ENCODE results near the gene BAD.

Gene BAD

DNA sequence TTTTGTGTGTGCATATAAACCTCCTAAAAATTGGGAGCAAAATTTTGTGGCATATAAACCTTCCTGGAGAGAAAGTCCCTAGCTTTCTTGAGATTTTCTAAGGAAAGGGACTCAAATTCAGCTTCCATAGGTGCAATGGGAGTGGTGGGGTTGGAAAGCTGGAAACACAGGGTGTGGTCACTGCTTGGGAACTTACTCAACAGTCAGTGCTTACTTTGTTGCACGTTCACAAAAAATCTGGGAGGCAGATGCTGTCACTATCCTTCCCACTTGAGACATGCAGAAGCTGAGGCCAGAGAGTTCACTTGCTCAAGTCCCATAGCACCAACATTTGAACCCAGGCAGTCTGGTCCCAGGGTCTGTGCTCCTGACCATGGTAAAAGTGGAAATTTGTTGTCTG, 11.8 kb upstream of the BAD start:
- no peak for DNase-seq

- DNase-seq = no peak
Measured at GRCh38 chr11:64295760-64296159, 11.3 kb upstream of the BAD start.

GRCh38 chr11:64294774-64295173, 10.3 kb upstream of the BAD start:
- no peak for DNase-seq

GRCh38 chr11:64292460-64293254, 8.2 kb upstream of the BAD start:
- no peak for DNase-seq

DNA sequence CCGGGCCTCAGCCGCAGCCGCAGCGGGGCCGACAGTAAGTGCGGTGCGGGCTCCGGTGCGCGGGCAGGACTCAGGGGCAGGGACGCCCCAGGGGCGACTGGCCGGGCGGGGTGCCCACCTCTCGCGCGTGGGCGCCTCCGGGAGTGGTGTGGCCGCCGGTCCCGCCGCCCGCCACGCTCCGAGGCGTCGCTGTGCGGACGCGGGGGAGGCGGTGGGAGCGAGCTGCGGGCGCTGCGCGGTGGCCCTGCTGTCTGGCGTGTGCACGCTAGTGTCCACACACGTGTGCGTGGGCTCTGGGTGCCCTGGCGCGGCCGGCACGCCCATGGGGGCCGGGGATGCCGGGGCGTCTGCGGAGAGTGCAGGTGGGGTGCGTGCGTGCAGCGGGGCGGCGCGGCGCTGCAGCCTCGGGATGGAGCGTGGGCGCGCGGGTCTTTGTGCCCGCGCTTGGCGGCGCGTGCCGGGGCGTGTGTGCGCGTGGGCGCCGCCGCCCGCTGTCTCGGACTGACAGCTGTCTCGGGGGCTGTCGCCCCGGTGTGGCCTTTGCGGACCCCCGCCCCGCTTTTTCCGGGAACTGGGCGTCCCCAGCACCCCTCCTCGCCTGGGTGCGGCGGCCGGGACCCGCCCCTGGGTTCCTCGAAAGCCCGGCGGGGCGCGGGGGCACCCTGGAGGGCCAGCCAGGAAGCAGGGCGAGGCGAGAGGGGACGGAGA, 7.4 kb upstream of the BAD start:
- no peak for DNase-seq

GRCh38 chr11:64291262-64291751, 6.8 kb upstream of the BAD start, which contains the start of gene KCNK4:
Gene KCNK4, plus strand, starts transcription at chr11:64291302. Its CDS starts 1,717 bp downstream, at chr11:64293019.
- DNase-seq = no peak

DNA sequence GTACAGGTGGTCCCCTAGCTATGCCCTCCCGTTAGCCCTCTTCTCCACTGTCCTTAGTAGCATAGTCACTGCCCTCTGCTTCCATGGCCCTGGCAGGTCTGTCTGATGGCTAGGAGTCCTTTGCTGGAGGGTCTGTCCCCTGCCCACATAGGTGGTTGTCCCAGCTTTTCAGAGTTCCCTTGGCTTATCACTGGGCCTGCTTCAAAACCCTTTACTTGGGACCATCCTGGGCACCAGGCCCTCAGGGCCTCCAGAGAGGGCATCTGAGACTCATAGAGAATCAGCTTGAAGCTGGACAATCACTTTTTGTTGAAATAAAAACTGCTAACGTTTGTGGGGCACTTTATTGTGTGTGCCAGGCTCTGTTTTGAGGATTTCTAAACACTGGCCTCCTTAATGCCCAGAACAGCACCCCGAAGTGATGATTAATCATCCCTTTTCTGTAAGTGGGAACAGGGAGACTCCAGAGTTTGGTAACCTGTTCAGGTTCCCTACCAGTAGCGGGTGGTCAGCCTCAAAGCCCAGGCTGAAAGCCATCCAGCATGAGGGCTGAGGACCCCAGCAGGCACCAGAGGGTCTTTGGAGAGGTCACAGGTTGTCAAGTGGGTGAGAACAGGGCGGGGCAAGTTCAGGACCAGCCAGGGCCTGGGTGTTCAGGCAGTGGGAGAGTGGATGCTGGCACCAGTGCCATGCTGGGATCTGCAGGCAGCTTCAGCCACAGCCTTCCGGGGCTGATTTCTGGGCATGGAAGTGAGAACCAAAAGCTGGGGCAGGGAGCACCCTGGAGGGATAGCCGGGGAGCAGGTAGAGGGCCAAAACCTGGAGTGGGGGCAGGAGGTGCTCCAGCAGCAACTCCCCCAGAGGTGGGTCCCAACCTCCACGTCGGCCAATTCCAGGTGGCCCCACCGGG, 6.1 kb upstream of the BAD start:
- DNase-seq = no peak

DNA sequence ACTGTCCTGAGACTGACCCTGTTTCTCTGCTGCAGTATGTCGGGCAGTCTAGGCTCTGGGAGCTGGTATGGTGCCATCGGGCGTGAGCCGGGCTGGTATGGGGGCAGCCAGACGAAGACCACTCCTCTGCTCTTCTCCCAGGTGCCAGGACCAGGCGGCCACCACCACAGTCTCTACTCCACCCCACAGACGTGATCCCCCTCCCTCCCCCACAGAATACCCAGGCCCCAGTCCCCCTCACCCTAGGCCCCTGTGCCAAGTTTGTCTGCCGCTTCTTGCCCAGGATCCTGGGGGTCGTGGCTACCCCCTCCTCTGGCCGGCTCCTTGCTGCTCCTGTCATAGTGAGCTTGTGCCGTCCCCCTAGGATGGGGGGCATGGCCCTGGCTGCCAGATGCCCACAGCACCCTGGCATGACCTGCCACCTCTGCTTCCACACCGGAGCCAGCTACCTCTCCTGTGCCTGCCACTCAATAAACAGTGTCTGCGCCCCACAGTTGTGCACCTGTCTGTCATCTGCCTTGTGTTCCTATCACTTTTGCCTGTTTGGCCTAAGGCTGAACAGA, 4.6 kb upstream of the BAD start:
- no peak for DNase-seq

DNA sequence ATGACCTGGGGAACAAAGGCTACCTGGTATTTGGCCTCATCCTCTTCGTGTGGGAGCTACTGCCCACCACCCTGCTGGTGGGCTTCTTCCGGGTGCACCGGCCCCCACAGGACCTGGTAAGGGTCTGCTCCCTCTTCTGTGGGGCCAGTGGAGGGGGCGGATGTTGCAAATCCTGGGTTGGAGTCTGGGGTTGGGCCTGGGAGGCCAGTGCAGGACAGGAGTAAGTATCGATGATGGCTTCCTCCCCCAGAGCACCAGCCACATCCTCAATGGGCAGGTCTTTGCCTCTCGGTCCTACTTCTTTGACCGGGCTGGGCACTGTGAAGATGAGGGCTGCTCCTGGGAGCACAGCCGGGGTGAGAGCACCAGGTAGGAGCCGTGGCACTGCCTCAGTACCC, 3.9 kb upstream of the BAD start:
- no peak for DNase-seq

GRCh38 chr11:64287676-64288352, 3.3 kb upstream of the BAD start:
- no peak for DNase-seq

GRCh38 chr11:64286801-64287159, 2.3 kb upstream of the BAD start:
- no peak for DNase-seq

DNA sequence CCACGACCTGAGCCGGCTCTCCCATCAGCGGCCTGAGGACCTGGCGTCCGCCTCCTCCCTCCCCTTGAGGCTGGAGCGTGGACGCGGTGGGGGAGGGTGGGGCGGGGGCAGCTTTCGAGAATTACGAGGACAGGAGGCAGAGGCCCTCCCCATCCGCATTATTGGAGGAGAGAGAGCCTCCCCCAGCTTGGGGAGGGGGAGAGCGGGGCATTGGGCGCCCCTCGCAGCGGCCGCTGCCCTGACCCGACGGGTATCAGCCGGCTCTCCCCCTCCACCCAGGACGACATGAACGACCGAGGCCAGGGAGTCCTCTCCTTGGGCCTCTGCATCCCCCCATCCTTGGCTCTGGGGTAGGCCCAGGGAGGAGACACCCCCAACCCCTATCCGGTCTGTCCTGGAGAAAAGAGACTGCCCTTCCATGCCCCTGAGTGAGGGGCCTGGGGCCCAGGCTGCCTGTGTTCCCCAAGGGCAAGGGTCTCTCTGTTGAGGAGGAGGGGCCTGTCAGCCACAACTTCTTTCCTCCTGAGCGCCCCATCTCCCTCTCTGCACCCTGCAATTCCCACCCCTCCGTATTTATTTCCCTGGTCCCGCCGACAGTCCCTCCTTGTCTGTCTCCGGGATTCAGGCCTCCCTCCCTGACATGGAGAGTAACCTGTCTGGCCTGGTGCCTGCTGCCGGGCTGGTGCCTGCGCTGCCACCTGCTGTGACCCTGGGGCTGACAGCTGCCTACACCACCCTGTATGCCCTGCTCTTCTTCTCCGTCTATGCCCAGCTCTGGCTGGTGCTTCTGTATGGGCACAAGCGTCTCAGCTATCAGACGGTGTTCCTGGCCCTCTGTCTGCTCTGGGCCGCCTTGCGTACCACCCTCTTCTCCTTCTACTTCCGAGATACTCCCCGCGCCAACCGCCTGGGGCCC, 1.7 kb upstream of the BAD start:
- no peak for DNase-seq

GRCh38 chr11:64284962-64285884, 758 bp upstream of the BAD start, which contains the start of gene GPR137:
Gene GPR137, plus strand, starts transcription at chr11:64285848. Its CDS starts 677 bp downstream, at chr11:64286525.
- DNase-seq = peak; percentile 91

- no peak for DNase-seq
Measured at GRCh38 chr11:64283092-64283491, 1.4 kb downstream of the BAD start.

DNA sequence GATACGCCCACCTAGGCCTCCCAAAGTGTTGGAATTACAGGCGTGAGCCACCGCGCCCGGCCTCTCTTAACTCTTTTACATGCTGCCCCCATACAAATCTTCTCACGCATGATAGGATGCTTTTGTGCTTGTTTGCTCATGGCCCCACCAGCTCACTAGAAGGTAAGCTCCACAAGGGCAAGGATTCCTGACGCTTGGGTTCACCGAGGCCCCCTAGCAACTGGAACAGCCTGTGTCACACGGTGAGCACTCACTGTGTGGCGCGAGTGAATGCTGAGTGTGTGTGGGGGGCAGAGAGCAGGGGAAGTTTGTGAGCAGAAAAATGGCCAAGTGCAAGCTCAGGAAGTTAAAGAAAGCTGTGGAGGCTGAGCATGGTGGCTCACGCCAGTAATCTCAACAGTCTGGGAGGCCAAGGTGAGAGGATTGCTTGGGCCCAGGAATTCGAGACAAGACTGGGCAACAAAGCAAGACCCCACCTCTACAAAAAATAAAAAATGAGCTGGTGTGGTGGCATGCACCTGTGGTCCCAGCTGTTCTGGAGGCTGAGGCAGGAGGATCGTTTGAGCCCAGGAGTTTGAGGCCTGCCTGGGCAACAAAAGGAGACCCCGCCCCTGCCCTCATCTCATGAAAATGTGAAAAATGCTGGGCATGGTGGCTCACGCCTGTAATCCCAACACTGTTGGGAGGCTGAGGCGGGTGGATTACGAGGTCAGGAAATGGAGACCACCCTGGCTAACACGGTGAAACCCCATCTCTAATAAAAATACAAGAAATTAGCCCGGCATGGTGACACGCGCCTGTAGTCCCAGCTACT, 2.3 kb downstream of the BAD start:
- DNase-seq = no peak

GRCh38 chr11:64278576-64279190, 5.8 kb downstream of the BAD start:
- DNase-seq = no peak

GRCh38 chr11:64276653-64277431, 7.6 kb downstream of the BAD start:
- DNase-seq = no peak

GRCh38 chr11:64275841-64276240, 8.6 kb downstream of the BAD start:
- DNase-seq = no peak
